PC-9 (cell line): ENCODE measurements around the gene STARD10.

Experiments
- CTCF ChIP-seq: fragments of 200-600 bp; sonication (generic); conservative IDR thresholded peaks from 2 replicates; pipeline ENCODE4 v1.6.1; 2017; ENCODE audit warnings: mixed run types, antibody characterized with exemption, mild to moderate bottlenecking, moderate library complexity
- EZH2 ChIP-seq: fragments of 200-600 bp; sonication (generic); IDR thresholded peaks from 2 replicates; pipeline ENCODE4 v1.8.0; 2017; ENCODE audit warnings: antibody characterized with exemption, low read depth

GRCh38 chr11:72722050-72722748 lies 71.6 kb downstream of the STARD10 start:
- TF ChIP-seq EZH2, result no peak
- TF ChIP-seq CTCF, result no peak
